ENCODE data around the gene ACTN3. TPM values are rescaled to one million over a fixed set of nuclear protein-coding genes. Genes with fewer than 3 reads are reported as not detected.

ACTN3 gene
- total and polyA plus RNA-seq, 2 experiments from 2014 or later, result 6.3 to 7.3 TPM

DNA sequence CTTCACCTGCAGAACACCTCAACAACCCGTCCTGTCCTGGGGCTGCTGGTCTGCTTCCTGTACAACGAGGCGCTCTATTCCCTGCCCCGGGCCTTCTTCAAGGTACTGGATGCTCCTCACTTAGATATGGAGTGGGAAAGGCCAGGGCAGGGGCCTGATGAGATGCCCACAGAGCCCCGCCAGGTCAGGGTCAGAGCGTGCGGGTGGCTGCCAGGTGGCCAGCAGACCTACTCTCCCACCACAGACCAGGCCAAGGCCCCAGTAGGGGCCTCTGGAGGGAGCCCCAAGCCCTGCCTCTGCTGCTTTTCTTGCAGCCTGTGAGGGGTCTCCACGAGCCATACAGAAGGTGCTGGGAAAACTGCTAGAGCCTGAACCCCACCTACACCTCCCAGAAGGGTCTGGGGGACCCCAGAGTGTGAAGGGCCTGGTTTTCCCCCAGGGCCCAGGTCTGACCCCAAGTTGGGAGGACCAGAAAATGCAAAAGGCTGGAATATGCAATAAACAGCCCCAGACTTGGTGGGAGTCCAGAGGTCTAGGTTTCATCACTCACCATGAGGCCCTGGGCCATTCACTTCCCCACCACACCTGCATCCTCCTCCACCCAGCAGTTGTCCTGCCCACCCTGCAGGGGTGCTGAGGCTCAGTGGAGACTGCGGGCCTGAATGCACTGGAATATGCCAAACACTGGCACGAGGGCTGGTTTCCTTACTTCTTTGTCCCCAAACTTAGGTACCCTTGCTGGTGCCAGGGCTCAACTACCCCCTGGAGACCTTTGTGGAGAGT lies 15.6 kb upstream of the ACTN3 start:
- H3F3A ChIP-seq (replicated peaks; ENCODE audit: low read depth), result no peaks in the 10 kb centered on the region
- H3K36me3 ChIP-seq (ENCODE audit: insufficient read depth), result no peaks in the 10 kb centered on the region

More for the DNA sequence above, 15.6 kb upstream of the ACTN3 start:
- Histone ChIP-seq H3K27ac (ENCODE audit: low read depth) (no peak overlapping the region), H3K27me3 (ENCODE audit: insufficient read depth) (no peaks in the 10 kb centered on the region), H4K20me1 (replicated peaks; ENCODE audit: insufficient read depth) (no peaks in the 10 kb centered on the region), H3K79me2 (replicated peaks; ENCODE audit: insufficient read depth) (no peaks in the 10 kb centered on the region), H3K4me1 (ENCODE audit: insufficient read depth) (no peaks in the 10 kb centered on the region), H3K4me2 (no peak overlapping the region), H2AFZ (no peak overlapping the region), H3K9me2 (ENCODE audit: insufficient read depth) (no peaks in the 10 kb centered on the region), H3K4me3 (no peak overlapping the region)
- no peak; the same call in 2 of the 3 replicates for ATAC-seq
- no peak for DNase-seq (ENCODE audit: low spot score)
- Mint-ChIP-seq H3K36me3 (ENCODE audit: low read depth) (peaks cover 13% of the 10 kb centered on the region), H3K27ac (no peak overlapping the region), H3K4me1 (peaks cover 5% of the 10 kb centered on the region; the same call in 2 of the 3 replicates), H3K27me3 (ENCODE audit: insufficient read depth, low read depth, poor library complexity) (peaks cover 8% of the 10 kb centered on the region), H3K4me3 (no peak overlapping the region), H3K9me3 (no peaks in the 10 kb centered on the region)
- TF ChIP-seq EZH2 (IDR thresholded peaks at IDR 0.05; ENCODE audit: low read depth, unreplicated experiment), result no peak
- TF ChIP-seq, protein P1, sequence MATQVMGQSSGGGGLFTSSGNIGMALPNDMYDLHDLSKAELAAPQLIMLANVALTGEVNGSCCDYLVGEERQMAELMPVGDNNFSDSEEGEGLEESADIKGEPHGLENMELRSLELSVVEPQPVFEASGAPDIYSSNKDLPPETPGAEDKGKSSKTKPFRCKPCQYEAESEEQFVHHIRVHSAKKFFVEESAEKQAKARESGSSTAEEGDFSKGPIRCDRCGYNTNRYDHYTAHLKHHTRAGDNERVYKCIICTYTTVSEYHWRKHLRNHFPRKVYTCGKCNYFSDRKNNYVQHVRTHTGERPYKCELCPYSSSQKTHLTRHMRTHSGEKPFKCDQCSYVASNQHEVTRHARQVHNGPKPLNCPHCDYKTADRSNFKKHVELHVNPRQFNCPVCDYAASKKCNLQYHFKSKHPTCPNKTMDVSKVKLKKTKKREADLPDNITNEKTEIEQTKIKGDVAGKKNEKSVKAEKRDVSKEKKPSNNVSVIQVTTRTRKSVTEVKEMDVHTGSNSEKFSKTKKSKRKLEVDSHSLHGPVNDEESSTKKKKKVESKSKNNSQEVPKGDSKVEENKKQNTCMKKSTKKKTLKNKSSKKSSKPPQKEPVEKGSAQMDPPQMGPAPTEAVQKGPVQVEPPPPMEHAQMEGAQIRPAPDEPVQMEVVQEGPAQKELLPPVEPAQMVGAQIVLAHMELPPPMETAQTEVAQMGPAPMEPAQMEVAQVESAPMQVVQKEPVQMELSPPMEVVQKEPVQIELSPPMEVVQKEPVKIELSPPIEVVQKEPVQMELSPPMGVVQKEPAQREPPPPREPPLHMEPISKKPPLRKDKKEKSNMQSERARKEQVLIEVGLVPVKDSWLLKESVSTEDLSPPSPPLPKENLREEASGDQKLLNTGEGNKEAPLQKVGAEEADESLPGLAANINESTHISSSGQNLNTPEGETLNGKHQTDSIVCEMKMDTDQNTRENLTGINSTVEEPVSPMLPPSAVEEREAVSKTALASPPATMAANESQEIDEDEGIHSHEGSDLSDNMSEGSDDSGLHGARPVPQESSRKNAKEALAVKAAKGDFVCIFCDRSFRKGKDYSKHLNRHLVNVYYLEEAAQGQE (IDR thresholded peaks at IDR 0.05; ENCODE audit: unreplicated experiment), result no peak
- TF ChIP-seq ZNF331 (CRISPR knock-in tag; IDR thresholded peaks at IDR 0.05; ENCODE audit: low read depth), result no peak
- TF ChIP-seq NANOG (IDR thresholded peaks at IDR 0.05; ENCODE audit: borderline replicate concordance), result no peak
- TF ChIP-seq, protein P2, sequence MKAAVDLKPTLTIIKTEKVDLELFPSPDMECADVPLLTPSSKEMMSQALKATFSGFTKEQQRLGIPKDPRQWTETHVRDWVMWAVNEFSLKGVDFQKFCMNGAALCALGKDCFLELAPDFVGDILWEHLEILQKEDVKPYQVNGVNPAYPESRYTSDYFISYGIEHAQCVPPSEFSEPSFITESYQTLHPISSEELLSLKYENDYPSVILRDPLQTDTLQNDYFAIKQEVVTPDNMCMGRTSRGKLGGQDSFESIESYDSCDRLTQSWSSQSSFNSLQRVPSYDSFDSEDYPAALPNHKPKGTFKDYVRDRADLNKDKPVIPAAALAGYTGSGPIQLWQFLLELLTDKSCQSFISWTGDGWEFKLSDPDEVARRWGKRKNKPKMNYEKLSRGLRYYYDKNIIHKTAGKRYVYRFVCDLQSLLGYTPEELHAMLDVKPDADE (IDR thresholded peaks at IDR 0.05), result no peak
- TF ChIP-seq ZNF114 (CRISPR knock-in tag; IDR thresholded peaks at IDR 0.05), result no peak
- TF ChIP-seq, protein P3, sequence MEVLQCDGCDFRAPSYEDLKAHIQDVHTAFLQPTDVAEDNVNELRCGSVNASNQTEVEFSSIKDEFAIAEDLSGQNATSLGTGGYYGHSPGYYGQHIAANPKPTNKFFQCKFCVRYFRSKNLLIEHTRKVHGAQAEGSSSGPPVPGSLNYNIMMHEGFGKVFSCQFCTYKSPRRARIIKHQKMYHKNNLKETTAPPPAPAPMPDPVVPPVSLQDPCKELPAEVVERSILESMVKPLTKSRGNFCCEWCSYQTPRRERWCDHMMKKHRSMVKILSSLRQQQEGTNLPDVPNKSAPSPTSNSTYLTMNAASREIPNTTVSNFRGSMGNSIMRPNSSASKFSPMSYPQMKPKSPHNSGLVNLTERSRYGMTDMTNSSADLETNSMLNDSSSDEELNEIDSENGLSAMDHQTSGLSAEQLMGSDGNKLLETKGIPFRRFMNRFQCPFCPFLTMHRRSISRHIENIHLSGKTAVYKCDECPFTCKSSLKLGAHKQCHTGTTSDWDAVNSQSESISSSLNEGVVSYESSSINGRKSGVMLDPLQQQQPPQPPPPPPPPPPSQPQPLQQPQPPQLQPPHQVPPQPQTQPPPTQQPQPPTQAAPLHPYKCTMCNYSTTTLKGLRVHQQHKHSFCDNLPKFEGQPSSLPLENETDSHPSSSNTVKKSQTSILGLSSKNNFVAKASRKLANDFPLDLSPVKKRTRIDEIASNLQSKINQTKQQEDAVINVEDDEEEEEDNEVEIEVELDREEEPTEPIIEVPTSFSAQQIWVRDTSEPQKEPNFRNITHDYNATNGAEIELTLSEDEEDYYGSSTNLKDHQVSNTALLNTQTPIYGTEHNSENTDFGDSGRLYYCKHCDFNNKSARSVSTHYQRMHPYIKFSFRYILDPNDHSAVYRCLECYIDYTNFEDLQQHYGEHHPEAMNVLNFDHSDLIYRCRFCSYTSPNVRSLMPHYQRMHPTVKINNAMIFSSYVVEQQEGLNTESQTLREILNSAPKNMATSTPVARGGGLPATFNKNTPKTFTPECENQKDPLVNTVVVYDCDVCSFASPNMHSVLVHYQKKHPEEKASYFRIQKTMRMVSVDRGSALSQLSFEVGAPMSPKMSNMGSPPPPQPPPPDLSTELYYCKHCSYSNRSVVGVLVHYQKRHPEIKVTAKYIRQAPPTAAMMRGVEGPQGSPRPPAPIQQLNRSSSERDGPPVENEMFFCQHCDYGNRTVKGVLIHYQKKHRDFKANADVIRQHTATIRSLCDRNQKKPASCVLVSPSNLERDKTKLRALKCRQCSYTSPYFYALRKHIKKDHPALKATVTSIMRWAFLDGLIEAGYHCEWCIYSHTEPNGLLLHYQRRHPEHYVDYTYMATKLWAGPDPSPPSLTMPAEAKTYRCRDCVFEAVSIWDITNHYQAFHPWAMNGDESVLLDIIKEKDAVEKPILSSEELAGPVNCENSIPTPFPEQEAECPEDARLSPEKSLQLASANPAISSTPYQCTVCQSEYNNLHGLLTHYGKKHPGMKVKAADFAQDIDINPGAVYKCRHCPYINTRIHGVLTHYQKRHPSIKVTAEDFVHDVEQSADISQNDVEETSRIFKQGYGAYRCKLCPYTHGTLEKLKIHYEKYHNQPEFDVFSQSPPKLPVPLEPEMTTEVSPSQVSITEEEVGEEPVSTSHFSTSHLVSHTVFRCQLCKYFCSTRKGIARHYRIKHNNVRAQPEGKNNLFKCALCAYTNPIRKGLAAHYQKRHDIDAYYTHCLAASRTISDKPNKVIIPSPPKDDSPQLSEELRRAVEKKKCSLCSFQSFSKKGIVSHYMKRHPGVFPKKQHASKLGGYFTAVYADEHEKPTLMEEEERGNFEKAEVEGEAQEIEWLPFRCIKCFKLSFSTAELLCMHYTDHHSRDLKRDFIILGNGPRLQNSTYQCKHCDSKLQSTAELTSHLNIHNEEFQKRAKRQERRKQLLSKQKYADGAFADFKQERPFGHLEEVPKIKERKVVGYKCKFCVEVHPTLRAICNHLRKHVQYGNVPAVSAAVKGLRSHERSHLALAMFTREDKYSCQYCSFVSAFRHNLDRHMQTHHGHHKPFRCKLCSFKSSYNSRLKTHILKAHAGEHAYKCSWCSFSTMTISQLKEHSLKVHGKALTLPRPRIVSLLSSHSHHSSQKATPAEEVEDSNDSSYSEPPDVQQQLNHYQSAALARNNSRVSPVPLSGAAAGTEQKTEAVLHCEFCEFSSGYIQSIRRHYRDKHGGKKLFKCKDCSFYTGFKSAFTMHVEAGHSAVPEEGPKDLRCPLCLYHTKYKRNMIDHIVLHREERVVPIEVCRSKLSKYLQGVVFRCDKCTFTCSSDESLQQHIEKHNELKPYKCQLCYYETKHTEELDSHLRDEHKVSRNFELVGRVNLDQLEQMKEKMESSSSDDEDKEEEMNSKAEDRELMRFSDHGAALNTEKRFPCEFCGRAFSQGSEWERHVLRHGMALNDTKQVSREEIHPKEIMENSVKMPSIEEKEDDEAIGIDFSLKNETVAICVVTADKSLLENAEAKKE (CRISPR knock-in tag; IDR thresholded peaks at IDR 0.05), result no peak
- no peak for TF ChIP-seq JUNB (IDR thresholded peaks at IDR 0.05; ENCODE audit: unreplicated experiment)
- no peak for TF ChIP-seq EZH2phosphoT487 (IDR thresholded peaks at IDR 0.05; ENCODE audit: unreplicated experiment)
- TF ChIP-seq POLR2AphosphoS5 (IDR thresholded peaks at IDR 0.05; ENCODE audit: low read depth), result no peak

All from GM23338 (cell line).